NCI-H460 (cell line): ENCODE measurements around the gene ADM2. TPM values are rescaled to one million over a fixed set of nuclear protein-coding genes. Genes with fewer than 3 reads are reported as not detected.

Experiments
- DNase-seq: peaks from one replicate; pipeline ENCODE4 v3.0.0-alpha.2; 2016; ENCODE audit warnings: low read depth; ENCODE audit errors: extremely low read depth
- total RNA-seq: library from RNA; depleted of rRNA; stranded (reverse); fragments of >200 nt; shearing (Covaris generic); gene quantifications from 2 replicates; pipeline ENCODE4 v1.2.3, GENCODE V29; 2014

Gene ADM2
- total RNA-seq, 1 experiment from 2014 or later: 9.2 TPM

DNA sequence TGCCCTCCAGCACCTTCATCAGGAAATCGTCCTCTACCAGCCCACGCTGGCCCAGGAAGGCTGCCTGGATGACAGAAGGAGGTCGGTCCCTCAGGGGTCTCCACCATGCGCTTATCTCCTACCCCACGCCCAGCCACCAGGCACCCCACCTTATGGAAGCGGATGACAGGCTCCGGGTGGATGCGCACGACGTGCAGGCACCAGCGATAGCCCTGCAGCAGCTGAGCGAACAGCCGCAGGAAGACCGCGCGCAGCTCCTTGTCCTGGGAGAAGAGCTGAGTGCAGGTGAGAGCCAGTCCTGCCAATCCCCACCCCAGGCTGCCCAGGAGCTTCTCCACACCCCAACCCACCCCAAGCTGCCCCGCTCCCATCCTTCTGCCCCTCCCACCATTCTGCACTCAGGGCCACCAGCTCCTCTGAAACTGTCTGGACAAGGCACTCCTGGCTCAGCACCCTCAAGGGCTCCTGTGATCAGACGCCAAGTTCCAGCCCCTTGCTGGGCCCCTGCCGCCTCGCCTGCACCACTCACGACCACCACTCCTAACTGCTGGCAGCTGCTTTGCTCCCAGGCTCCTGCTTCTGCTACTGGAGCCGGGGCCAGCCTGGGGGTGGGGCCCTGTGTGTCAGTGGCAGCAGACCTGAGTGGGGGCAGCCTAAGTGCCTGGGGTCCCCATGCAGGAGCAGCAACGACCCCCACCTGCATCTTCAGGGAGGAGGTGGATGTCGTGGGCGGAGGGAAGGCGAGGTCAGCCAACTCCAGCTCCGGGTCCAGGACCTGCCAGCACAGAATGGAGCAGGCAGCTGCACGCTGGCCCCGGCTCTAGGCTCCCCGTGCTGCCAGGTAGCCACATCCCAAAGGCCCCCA is 16.0 kb upstream of the ADM2 start:
- no peak for DNase-seq

GRCh38 chr22:50467341-50467740 is 14.0 kb upstream of the ADM2 start:
- no peak for DNase-seq

DNA sequence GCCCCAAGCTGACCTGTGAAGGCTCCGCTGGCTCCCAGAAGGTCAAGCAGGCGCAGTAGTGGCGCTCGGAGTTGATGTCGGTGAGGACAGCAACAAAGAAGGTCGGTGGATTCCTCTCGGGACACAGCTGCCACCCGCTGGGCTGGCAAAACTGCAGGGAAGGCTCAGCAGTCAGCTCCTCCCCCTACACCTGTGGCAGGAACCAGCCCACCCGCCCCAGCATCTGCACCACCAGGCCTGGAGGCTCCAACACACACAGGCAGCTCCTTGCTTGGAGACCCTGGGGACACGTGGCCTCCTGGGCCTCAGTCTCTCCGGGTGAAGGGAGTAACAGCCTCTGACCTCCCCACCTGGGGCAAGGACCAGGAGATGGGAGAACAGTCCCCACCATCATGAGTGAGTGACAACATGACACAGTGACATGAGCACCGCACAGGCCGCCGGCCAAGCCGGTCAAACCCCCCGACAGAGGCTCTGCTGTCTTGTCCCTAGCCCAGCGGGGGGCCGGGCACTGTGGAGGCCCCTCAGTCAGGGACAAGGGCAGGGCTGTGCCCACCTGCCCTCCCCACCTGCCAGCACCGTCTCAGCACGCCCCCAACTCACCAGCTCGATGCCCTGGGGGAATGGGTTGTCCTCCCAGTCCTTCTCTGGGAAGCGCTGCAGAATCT is 13.4 kb upstream of the ADM2 start:
- no peak for DNase-seq

GRCh38 chr22:50468626-50469025 is 12.7 kb upstream of the ADM2 start:
- DNase-seq: no peak

DNA sequence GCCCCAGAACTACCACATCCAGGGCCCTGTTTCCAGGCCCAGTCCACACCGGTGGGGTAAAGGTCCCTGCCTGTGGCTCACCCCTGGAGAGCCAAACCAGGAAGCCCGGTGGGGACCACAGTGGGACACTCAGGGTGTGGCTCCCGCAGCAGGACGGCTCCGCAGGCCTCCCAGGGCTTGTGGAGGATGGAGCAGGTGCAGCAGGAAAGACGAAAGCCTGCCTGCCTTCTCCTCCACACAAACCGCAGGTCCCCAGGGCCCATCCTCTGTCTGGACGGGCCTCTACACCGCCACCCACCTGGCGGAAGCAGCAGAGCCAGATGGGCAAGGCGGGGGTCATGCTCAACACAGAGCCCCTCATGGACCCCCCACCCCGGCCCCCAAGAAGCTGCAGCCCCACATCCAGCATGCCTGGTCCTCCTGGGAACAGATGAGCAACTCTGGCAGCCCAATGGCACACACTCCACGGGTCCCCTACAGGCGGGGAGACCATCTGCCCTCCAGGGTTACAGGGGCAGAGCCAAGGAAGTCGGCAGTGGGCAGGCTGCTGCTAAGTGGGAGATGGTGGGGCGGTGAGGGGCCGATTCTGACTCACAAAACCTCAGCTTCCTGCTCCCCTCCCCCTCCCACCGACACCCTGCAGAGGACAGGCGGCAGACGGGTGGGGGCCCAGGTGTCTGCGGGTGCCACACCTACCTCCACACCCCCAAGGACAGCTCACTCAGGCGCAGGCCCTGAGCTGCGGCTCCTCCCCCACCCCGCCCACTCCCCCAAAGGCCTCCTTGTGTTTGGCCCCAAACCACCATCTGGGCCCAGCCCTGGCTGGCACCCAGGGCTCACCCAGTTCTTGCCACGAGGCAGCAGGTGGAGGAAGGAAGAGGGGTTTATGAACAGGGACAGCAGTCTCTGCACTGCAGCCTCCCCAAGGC is 11.7 kb upstream of the ADM2 start:
- DNase-seq: no peak

GRCh38 chr22:50470491-50470890 is 10.9 kb upstream of the ADM2 start:
- DNase-seq: no peak

DNA sequence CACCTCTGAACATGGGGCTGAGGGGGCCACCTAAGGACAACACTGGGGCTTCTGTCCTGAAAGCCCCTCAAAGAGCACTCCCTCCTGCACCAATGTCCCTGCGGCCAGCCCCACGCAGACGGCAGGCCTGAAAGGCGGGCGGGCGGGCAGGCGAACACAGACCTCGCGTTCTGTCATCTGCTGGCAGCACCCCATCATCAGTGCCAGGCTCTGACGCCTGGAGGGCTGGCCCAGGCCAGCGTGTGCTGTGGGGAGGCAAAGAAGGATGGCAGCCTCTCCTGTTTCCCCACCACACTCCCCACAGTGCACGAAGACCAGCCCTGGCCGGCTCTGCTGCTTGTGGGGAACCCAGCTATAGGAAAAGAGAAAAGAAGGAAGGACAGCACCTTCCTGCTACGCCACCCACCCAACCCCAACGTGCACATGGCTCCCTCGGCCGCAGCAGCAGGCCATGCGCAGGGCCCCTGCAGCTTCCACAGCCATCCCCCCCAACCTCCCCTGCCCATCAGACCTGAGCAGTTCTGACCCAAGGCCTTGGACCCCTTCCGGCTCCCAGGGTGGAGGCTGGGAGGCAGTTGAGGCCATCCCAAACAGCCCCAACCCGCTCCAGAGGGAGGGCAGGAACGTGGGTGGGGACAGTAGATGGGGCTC is 10.0 kb upstream of the ADM2 start:
- DNase-seq: no peak

GRCh38 chr22:50471962-50472361 is 9.4 kb upstream of the ADM2 start:
- DNase-seq: no peak

DNA sequence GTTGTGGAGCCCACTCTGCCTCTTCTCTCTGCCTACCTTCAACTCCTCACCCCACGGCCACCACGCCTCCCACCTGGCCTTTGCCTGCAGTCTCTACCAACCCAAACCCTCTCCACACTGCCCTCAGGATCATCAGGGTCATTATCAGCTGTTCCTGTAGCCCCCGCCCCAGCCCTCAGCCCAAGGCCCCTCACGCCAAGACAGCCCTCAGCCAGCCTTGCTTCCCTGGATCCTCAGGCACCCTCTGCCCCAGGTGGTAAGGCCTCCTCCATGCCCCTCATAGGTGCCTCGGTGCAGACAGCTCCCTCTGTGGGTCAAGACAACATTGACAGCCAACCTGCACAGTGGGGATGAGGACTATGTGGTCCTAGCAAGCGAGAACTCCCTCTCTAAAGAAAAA is 8.3 kb upstream of the ADM2 start:
- DNase-seq: no peak

DNA sequence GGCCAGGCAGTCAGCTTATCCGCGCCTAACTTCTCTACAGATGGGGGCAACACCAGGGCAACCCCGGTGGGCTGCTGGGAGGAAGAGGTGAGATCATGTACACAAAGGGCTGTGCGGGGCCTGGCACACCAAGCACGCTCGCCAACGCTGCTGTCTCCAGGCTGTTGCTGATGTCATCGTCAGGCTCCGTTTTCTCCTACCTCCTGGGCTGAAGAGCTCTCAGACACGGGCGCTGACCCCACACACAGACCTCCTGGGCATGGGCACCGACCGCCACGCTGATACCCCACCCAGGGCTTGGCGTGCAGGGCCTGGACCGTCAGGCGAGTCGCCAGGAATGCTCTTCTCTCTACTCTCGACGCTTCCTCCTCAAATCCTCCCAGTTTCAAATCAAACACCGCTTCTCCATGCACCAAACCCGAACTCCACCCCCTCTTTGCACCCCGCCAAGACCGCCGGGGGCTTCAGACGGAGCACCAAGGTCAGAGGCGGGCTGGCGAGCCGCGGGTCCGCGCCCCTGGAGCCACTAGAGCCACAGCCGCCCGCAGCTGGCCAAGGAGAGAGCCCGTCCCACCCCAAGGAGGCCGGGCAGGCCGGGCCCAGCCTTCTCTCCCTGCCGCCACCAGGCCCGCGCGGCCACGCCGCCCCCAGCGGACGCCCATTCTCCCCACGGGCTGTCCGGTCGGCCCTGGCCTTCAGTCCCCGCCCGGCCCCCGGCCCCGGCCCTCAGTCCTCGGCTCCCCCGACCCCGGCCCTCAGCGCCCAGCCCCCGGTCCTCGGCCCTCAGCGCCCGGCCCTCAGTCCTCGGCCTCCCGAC is 7.3 kb upstream of the ADM2 start:
- no peak for DNase-seq

DNA sequence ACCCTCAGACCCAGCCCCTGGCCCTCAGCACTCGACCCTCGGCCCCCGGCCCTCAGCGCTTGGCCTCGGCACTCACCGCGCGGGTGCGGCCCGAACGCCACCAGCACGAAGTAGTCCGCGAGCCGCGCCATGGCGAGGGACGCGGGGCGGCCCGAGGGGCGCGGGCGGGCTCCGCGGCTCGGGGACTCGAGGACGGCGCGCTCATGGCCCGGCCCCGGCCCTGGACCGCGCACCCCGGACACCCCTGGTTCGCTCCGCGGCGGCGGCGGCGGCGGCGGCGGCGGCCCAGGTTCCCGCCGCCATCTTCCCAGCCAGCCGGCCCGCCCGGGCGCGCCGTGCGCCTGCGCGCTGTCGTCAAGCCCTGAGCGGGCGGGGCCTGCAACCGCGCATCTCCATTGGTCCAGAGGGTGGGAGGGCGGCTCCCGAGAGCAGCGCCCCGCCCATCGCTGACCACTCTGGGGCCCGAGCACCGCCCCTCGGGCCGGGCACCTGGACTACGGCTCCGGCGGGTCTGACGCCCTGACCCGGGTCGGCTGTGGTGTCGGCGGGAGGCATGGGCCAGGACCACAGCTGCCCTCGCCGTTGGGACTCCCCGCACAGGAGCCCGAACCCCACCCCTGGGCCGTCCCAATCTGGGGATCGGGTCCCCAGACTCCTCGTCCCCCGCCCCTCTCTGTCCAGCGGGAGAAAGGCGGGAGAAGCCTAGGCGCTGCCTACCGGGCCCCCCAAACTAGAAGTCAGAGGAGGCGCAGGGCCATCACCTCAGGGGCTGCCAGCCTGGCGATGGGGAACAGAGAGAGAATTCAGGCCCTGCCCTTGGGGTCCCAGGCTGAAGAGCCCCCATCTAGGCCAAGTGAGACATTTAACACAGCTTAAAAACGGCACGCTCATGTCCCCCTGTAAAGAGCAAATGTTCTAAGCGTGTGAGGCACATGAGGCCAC is 6.4 kb upstream of the ADM2 start, which contains the start of gene SBF1:
Gene SBF1 (minus strand): TSS at position 326 of the 942 bp plus-strand sequence. CDS start 195 bp downstream, at position 131.
- DNase-seq: peak; percentile 82

DNA sequence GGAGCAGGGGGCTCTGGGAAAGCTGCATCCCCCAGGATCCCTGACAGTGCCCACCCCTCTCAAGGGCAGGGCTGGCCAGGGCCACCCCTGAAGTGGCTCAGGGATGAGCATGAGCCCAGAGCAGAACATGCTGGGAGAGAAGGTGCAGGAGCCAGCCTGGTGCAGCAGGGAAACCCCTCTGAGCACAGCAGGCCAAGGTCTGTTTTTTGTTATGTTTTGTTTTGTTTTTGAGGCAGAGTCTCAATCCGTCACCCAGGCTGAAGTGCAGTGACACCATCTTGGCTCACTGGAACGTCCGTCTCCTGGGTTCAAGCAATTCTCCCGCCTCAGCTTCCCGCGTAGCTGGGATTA is 5.7 kb upstream of the ADM2 start:
- DNase-seq: no peak

DNA sequence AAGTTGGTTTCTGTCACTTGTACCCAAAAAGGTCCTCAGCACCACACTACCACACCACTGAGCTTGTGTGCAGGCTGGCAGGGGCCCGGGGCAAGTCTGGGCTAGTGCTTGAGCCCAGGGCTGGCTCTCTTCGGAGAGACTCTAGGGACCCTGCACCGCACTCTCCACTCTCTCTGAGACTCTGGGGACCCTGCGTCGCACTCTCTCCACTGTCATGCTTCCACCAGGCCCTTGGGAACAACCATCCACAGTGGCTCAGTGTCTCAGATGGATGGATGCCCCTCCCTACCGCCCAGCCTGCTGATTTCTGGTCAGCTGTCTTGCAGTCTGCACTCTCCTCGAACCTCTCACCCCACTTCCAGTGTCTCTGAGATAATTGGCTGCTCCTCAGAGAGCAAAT is 4.5 kb upstream of the ADM2 start:
- DNase-seq: no peak

GRCh38 chr22:50477923-50478322 is 3.4 kb upstream of the ADM2 start:
- DNase-seq: no peak

DNA sequence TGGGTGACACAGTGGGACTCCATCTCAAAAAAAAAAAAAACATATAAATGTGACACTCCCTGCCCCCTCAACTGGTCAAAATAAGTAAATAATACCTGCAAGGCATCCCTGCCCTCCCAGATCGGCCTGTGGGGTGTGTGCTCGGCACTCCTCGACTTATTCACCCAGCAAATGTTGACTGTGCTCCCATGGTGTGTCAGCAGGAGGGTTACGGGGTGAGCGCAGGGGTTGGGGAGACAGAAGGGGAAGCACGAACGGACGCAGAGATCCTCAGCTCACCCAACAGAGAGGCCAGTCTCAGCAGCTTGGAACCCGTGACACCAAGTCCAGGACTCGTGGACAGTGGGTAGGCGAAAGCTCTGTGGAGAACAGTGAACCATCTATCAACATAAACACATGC is 1.6 kb upstream of the ADM2 start:
- no peak for DNase-seq

DNA sequence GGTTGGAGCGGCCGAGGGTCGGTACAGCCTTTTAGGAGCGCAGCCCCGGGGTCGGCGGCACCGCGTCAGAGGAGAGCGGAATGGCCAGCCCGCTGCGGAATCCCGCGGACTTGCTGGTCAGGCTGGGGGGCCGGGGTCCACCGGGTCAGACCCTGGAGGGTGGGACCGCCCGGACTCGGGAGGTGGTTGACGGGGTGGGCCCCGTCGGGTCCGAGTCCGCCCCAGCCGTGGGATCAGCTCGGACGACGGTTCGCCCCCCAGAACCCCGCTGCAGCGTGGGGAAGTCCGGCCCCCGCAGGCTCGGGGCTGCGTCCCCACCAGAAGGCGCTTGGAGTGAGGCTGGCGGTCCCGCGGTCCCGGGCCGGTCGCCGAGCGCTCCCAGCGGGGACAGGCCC is 301 bp upstream of the ADM2 start:
- no peak for DNase-seq

- DNase-seq: no peak
These were observed 1.0 kb downstream of the ADM2 start for GRCh38 chr22:50482107-50483074.
